Brain microvascular endothelial cell (primary cell): ENCODE results near the gene CHCHD3.
A peak's percentile ranks its signal among the peaks of the same experiment; 100 is the strongest.

Source experiments
- DNase-seq: peaks from one replicate; pipeline ENCODE4 v3.0.0-alpha.2; 2020
- H3K27ac ChIP-seq: fragments of 250-450 bp; sonication (Bioruptor Pico); 2 replicates; pipeline ENCODE4 v1.5.1; 2020; ENCODE audit warnings: mild to moderate bottlenecking, moderate library complexity
- H3K27me3 ChIP-seq: fragments of 250-450 bp; sonication (Bioruptor Pico); replicated peaks from 2 replicates; pipeline ENCODE4 v1.5.1; 2020; ENCODE audit warnings: mild to moderate bottlenecking
- H3K36me3 ChIP-seq: fragments of 250-450 bp; sonication (Bioruptor Pico); replicated peaks from 2 replicates; pipeline ENCODE4 v1.5.1; 2020; ENCODE audit warnings: mild to moderate bottlenecking
- H3K4me3 ChIP-seq: 2 replicates; pipeline ENCODE4 v1.5.1; 2011; ENCODE audit warnings: low read depth, mild to moderate bottlenecking, control low read depth, low read length, moderate library complexity
- CTCF ChIP-seq: IDR thresholded peaks from 2 replicates; pipeline ENCODE4 v1.5.1; 2011; ENCODE audit warnings: low read depth, mild to moderate bottlenecking, moderate library complexity, low read length, control low read depth, inconsistent platforms; ENCODE audit errors: missing control alignments
- in situ Hi-C: cut with HindIII; loops from 2 replicates; pipeline ENCODE4 v1.10.0; 2017; ENCODE audit warnings: low sequenced_read_pairs, low pct_ligation_motif_present

Gene CHCHD3

GRCh38 chr7:132871419-132871818 is 210.5 kb downstream of the CHCHD3 start:
- H3K27ac ChIP-seq = no peak overlapping the region
- H3K36me3 ChIP-seq = no peaks in the 10 kb centered on the region
- in situ Hi-C loops = no loop called here

GRCh38 chr7:132869166-132869861 is 212.6 kb downstream of the CHCHD3 start:
- Histone ChIP-seq H3K27me3 (no peaks in the 10 kb centered on the region), H3K4me3 (no peak overlapping the region), H3K36me3 (no peaks in the 10 kb centered on the region), H3K27ac (no peak overlapping the region)
- in situ Hi-C loops = no loop called here
- DNase-seq = no peak
- TF ChIP-seq CTCF = no peak

More at GRCh38 chr7:132871419-132871818, 210.5 kb downstream of the CHCHD3 start:
- H3K4me3 ChIP-seq = no peak overlapping the region
- DNase-seq = no peak
- H3K27me3 ChIP-seq = no peaks in the 10 kb centered on the region
- no peak for TF ChIP-seq CTCF

GRCh38 chr7:132866551-132866950 is 215.3 kb downstream of the CHCHD3 start:
- no peak for TF ChIP-seq CTCF

GRCh38 chr7:132866144-132866531 is 215.8 kb downstream of the CHCHD3 start:
- in situ Hi-C loops = no loop called here

More at GRCh38 chr7:132866551-132866950, 215.3 kb downstream of the CHCHD3 start:
- H3K36me3 ChIP-seq = no peaks in the 10 kb centered on the region
- in situ Hi-C loops = no loop called here
- H3K27ac ChIP-seq = no peak overlapping the region
- H3K27me3 ChIP-seq = no peaks in the 10 kb centered on the region
- H3K4me3 ChIP-seq = no peak overlapping the region
- no peak for DNase-seq

GRCh38 chr7:132865366-132866143 is 216.3 kb downstream of the CHCHD3 start:
- no peak for TF ChIP-seq CTCF
- Histone ChIP-seq H3K27me3 (no peaks in the 10 kb centered on the region), H3K4me3 (no peak overlapping the region), H3K27ac (peak overlapping the region; percentile 18), H3K36me3 (no peaks in the 10 kb centered on the region)
- in situ Hi-C loops = no loop called here
- peak; percentile 72 for DNase-seq

More at GRCh38 chr7:132866144-132866531, 215.8 kb downstream of the CHCHD3 start:
- Histone ChIP-seq H3K36me3 (no peaks in the 10 kb centered on the region), H3K4me3 (no peak overlapping the region), H3K27ac (peak overlapping the region; percentile 18), H3K27me3 (no peaks in the 10 kb centered on the region)
- no peak for TF ChIP-seq CTCF
- peak; percentile 6 for DNase-seq
